Naive B cell (primary cell): Measurements from ENCODE around the gene CKAP5. TPM values are rescaled to one million over a fixed set of nuclear protein-coding genes. Genes with fewer than 3 reads are reported as not detected.

Experiments used
- ATAC-seq, 2 donors: fragments of 150-1000 bp; cut with Tn5 transposase; 2 replicates each; pipeline ENCODE4 v1.10.0; 2021; ENCODE audit warnings: low read depth in 2 of 2, mild to moderate bottlenecking in 2 of 2, moderate library complexity in 2 of 2
- DNase-seq: peaks from one replicate; pipeline ENCODE4 v3.0.0; 2022
- H3K27ac Mint-ChIP-seq, 6 donors: one replicate each; pipeline ENCODE4 v1.8.0; 2020 to 2022; ENCODE audit warnings: mild to moderate bottlenecking in 6 of 6, mixed read lengths in 6 of 6, moderate library complexity in 5 of 6, inconsistent platforms in 2 of 6
- H3K27me3 Mint-ChIP-seq, 3 donors: one replicate each; pipeline ENCODE4 v1.8.0; 2021 to 2022; ENCODE audit warnings: mixed read lengths in 3 of 3, mild to moderate bottlenecking in 1 of 3
- H3K36me3 Mint-ChIP-seq, 2 donors: one replicate each; pipeline ENCODE4 v1.8.0; 2020 to 2022; ENCODE audit warnings: mixed read lengths in 2 of 2, inconsistent platforms in 1 of 2, mild to moderate bottlenecking in 1 of 2
- H3K4me1 Mint-ChIP-seq, 3 donors: one replicate each; pipeline ENCODE4 v1.8.0; 2020 to 2022; ENCODE audit warnings: mixed read lengths in 3 of 3, inconsistent platforms in 1 of 3, mild to moderate bottlenecking in 1 of 3, moderate library complexity in 1 of 3
- H3K4me3 Mint-ChIP-seq, 8 donors: one replicate each; pipeline ENCODE4 v1.8.0; 2020 to 2022; ENCODE audit warnings: mild to moderate bottlenecking in 8 of 8, mixed read lengths in 8 of 8, moderate library complexity in 8 of 8, inconsistent platforms in 2 of 8
- H3K9me3 Mint-ChIP-seq, 7 donors: one replicate each; pipeline ENCODE4 v1.8.0; 2020 to 2022; ENCODE audit warnings: mixed read lengths in 7 of 7, mild to moderate bottlenecking in 5 of 7, inconsistent platforms in 2 of 7, moderate library complexity in 1 of 7
- polyA plus RNA-seq, 6 donors: library from polyadenylated mRNA; unstranded; fragments of 300-500 nt; fragmentation: Illumina TruSeq; gene quantifications; one replicate each; pipeline ENCODE4 v1.2.3, GENCODE V29; 2021; ENCODE audit warnings: low read depth in 6 of 6

Gene CKAP5
- polyA plus RNA-seq, 6 donors from 2014 or later = 6.7 to 16.0 (median 9.8) TPM; not detected in 1

DNA sequence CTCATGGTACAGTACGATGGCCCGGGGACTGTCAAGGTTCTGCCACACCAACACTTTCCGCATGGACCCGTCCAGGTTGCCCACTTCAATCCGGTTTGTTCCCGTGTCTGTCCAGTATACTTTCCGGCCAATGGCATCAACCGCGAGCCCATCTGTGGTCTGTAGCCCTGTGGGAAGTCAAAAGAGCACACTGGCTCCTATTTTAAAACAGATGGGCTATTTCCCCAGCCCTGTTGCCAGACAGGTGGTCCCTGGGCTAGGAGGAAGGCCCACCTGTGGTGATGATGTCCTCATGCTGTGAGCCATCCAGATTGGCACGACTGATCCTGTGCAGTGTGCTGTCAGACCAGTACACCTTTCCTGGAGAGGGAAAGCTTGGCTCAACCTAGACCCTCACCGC lies 30.4 kb upstream of the CKAP5 start:
- H3K4me1 Mint-ChIP-seq = peaks cover 0 to 4% (median 0%) of the 10 kb centered on the region in 3 donors
- no peaks in the 10 kb centered on the region for H3K9me3 Mint-ChIP-seq
- H3K27me3 Mint-ChIP-seq = peaks cover 0 to 8% (median 0%) of the 10 kb centered on the region in 3 donors
- no peak for DNase-seq
- H3K4me3 Mint-ChIP-seq = no peak overlapping the region
- H3K36me3 Mint-ChIP-seq = no peaks in the 10 kb centered on the region
- no peak for ATAC-seq
- H3K27ac Mint-ChIP-seq = no peak overlapping the region

DNA sequence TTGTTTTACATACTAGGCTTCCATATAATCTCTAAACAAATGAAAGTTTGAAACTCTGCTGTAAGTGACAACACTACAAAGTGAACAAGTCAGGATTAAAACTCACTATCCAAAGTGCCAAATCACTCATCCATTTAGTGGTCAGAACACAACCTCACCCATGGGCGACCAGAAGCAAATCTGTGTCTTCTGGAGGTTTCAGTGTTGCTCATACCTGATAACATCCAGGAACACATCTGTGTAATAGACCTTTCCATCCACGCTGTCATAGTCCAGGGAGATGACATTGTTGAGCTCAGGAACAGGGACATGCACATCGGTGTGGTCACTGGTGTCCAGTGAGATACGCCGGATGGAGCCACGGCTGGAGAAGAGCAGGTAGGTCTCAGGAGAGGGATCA lies 28.5 kb upstream of the CKAP5 start:
- H3K36me3 Mint-ChIP-seq = no peaks in the 10 kb centered on the region
- H3K27ac Mint-ChIP-seq = peak overlapping the region in 1 of 6 donors; percentile 70
- no peak for ATAC-seq
- no peak overlapping the region for H3K4me3 Mint-ChIP-seq
- no peaks in the 10 kb centered on the region for H3K9me3 Mint-ChIP-seq
- peaks cover 0 to 8% (median 0%) of the 10 kb centered on the region in 3 donors for H3K27me3 Mint-ChIP-seq
- H3K4me1 Mint-ChIP-seq = peaks cover 0 to 4% (median 0%) of the 10 kb centered on the region in 3 donors
- DNase-seq = no peak

GRCh38 chr11:46868912-46869311 lies 22.8 kb upstream of the CKAP5 start:
- H3K36me3 Mint-ChIP-seq = no peaks in the 10 kb centered on the region
- H3K27me3 Mint-ChIP-seq = peaks cover 0 to 6% (median 0%) of the 10 kb centered on the region in 3 donors
- H3K4me1 Mint-ChIP-seq = peaks cover 0 to 4% (median 0%) of the 10 kb centered on the region in 3 donors
- H3K27ac Mint-ChIP-seq = no peak overlapping the region
- H3K9me3 Mint-ChIP-seq = no peaks in the 10 kb centered on the region
- ATAC-seq = no peak
- H3K4me3 Mint-ChIP-seq = no peak overlapping the region
- DNase-seq = no peak

DNA sequence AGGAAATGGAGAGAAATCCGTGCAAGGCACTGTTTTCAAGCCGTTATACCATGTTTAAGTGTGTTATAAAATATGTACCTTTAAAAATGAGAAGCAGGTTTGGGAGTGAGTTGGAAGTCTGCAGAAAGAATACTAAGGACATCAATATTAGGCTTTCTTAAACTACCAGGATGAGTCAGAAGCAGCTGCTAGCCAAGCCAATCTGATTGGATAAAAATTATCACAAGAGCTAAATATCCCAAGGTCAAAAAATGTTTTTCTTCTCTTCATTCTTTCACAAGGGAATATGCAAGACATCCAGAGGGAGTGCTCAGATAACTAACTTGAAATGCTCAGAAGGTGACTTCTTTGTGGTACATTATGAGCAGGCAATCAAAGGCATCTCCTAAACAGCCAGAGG lies 19.3 kb upstream of the CKAP5 start:
- ATAC-seq (no peak), DNase-seq (no peak)
- Mint-ChIP-seq H3K36me3 (no peaks in the 10 kb centered on the region), H3K27ac (no peak overlapping the region), H3K27me3 (peaks cover 0 to 10% (median 0%) of the 10 kb centered on the region in 3 donors), H3K4me3 (no peak overlapping the region), H3K9me3 (peaks cover 0 to 4% (median 0%) of the 10 kb centered on the region in 7 donors), H3K4me1 (no peaks in the 10 kb centered on the region)

GRCh38 chr11:46860218-46860617 lies 14.1 kb upstream of the CKAP5 start:
- ATAC-seq (no peak), DNase-seq (no peak)
- H3K4me1 Mint-ChIP-seq = no peaks in the 10 kb centered on the region
- H3K27ac Mint-ChIP-seq = peak overlapping the region in 1 of 6 donors; percentile 65
- H3K36me3 Mint-ChIP-seq = no peaks in the 10 kb centered on the region
- peaks cover 0 to 4% (median 0%) of the 10 kb centered on the region in 7 donors for H3K9me3 Mint-ChIP-seq
- H3K27me3 Mint-ChIP-seq = peaks cover 0 to 4% (median 0%) of the 10 kb centered on the region in 3 donors
- peak overlapping the region in 1 of 8 donors; percentile 49 for H3K4me3 Mint-ChIP-seq

GRCh38 chr11:46858920-46859546 lies 13.0 kb upstream of the CKAP5 start:
- Mint-ChIP-seq H3K4me3 (no peak overlapping the region), H3K27ac (peak overlapping the region in 1 of 6 donors; percentile 47), H3K9me3 (peaks cover 0 to 4% (median 0%) of the 10 kb centered on the region in 7 donors), H3K27me3 (peaks cover 0 to 4% (median 0%) of the 10 kb centered on the region in 3 donors), H3K4me1 (no peaks in the 10 kb centered on the region), H3K36me3 (no peaks in the 10 kb centered on the region)
- ATAC-seq = no peak
- DNase-seq = no peak

- Mint-ChIP-seq H3K27me3 (no peaks in the 10 kb centered on the region), H3K9me3 (peaks cover 0 to under 1% (median 0%) of the 10 kb centered on the region in 7 donors), H3K36me3 (no peaks in the 10 kb centered on the region), H3K4me3 (peak overlapping the region in 1 of 8 donors; percentile 21), H3K4me1 (no peaks in the 10 kb centered on the region), H3K27ac (no peak overlapping the region)
- ATAC-seq = no peak
- DNase-seq = no peak
Measured at GRCh38 chr11:46857666-46858065, 11.6 kb upstream of the CKAP5 start.

- no peak overlapping the region for H3K27ac Mint-ChIP-seq
- DNase-seq (no peak), ATAC-seq (no peak)
- H3K36me3 Mint-ChIP-seq = no peaks in the 10 kb centered on the region
- no peaks in the 10 kb centered on the region for H3K4me1 Mint-ChIP-seq
- no peak overlapping the region for H3K4me3 Mint-ChIP-seq
- H3K9me3 Mint-ChIP-seq = no peaks in the 10 kb centered on the region
- H3K27me3 Mint-ChIP-seq = no peaks in the 10 kb centered on the region
Measured at GRCh38 chr11:46856605-46857343, 10.7 kb upstream of the CKAP5 start.

DNA sequence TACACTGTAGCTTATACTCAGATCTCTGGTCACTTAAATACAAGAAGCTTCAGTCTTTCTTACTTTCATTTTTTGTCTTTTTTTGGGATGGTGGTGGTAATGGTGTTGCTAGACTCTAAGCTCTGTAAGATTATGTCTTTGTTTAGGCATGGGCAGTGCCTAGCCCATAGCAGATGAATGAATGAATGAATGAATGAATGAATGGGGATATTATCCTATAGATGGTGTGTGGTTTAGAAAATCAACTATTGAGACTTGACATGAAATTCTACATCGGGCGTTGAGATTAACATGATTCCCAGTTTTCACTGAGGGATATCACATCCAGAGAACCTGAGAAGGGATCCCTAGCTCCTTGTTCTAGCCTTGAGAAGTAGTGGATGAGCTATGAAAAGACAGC lies 9.8 kb upstream of the CKAP5 start:
- H3K4me3 Mint-ChIP-seq = no peak overlapping the region
- DNase-seq = no peak
- no peak for ATAC-seq
- H3K4me1 Mint-ChIP-seq = no peaks in the 10 kb centered on the region
- H3K27me3 Mint-ChIP-seq = no peaks in the 10 kb centered on the region
- H3K36me3 Mint-ChIP-seq = no peaks in the 10 kb centered on the region
- H3K9me3 Mint-ChIP-seq = no peaks in the 10 kb centered on the region
- H3K27ac Mint-ChIP-seq = no peak overlapping the region

GRCh38 chr11:46855167-46855566 lies 9.1 kb upstream of the CKAP5 start:
- no peak for ATAC-seq
- H3K9me3 Mint-ChIP-seq = no peaks in the 10 kb centered on the region
- H3K36me3 Mint-ChIP-seq = no peaks in the 10 kb centered on the region
- no peak overlapping the region for H3K27ac Mint-ChIP-seq
- no peak for DNase-seq
- H3K4me3 Mint-ChIP-seq = no peak overlapping the region
- no peaks in the 10 kb centered on the region for H3K4me1 Mint-ChIP-seq
- no peaks in the 10 kb centered on the region for H3K27me3 Mint-ChIP-seq

- no peaks in the 10 kb centered on the region for H3K9me3 Mint-ChIP-seq
Measured at GRCh38 chr11:46850829-46851380, 4.8 kb upstream of the CKAP5 start.

GRCh38 chr11:46849631-46850030 lies 3.6 kb upstream of the CKAP5 start:
- Mint-ChIP-seq H3K4me1 (peaks cover 9 to 20% (median 16%) of the 10 kb centered on the region in 3 donors), H3K4me3 (peak overlapping the region in 1 of 8 donors; percentile 4)

More at GRCh38 chr11:46850829-46851380, 4.8 kb upstream of the CKAP5 start:
- no peak for DNase-seq
- Mint-ChIP-seq H3K4me1 (peaks cover 4 to 9% (median 6%) of the 10 kb centered on the region in 3 donors), H3K36me3 (no peaks in the 10 kb centered on the region), H3K27me3 (no peaks in the 10 kb centered on the region), H3K27ac (no peak overlapping the region), H3K4me3 (no peak overlapping the region)
- no peak for ATAC-seq

DNA sequence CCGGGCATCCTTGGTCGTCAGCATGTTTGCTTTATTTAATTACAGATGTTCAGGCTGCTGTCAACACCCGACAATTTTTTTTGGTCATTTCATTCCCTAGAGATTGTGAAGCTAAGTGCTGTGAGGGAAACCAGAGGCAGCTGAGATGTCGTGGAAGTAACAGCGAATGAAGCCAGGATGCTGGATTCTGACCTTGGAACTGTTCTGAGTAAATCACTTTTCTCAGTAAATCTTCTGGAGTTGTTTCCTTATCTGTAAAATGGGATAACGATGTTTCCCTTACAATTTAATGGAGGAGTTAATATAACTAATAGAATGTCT lies 390 bp upstream of the CKAP5 start:
- H3K27me3 Mint-ChIP-seq = no peaks in the 10 kb centered on the region
- H3K4me3 Mint-ChIP-seq = peak overlapping the region; percentile 93 to 99 (median 98)
- H3K9me3 Mint-ChIP-seq = no peaks in the 10 kb centered on the region
- DNase-seq (no peak), ATAC-seq (no peak)
- peaks cover 14 to 37% (median 34%) of the 10 kb centered on the region in 3 donors for H3K4me1 Mint-ChIP-seq
- H3K36me3 Mint-ChIP-seq = no peaks in the 10 kb centered on the region
- H3K27ac Mint-ChIP-seq = peak overlapping the region in 5 of 6 donors; percentile 91 to 98 (median 96)

More at GRCh38 chr11:46849631-46850030, 3.6 kb upstream of the CKAP5 start:
- Mint-ChIP-seq H3K9me3 (no peaks in the 10 kb centered on the region), H3K36me3 (no peaks in the 10 kb centered on the region), H3K27ac (no peak overlapping the region), H3K27me3 (no peaks in the 10 kb centered on the region)
- no peak for DNase-seq
- no peak for ATAC-seq

DNA sequence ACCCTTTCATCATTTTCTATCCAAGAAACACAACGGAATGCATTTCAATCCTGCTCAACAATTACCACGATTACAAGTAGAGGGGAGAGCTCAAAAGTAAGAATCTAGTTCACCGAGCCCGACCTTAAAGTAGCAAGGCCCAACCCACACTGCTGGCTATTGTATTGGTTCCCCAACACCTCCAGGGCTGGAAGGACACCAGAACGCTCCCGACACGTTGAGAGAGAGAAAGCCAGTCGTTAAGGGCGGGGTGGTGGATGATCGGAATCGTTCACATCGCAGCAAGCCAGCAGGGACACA lies 690 bp downstream of the CKAP5 start:
- H3K36me3 Mint-ChIP-seq = no peaks in the 10 kb centered on the region
- no peak for DNase-seq
- H3K27me3 Mint-ChIP-seq = no peaks in the 10 kb centered on the region
- H3K27ac Mint-ChIP-seq = peak overlapping the region; percentile 49 to 93 (median 84)
- H3K4me3 Mint-ChIP-seq = peak overlapping the region; percentile 89 to 98 (median 94)
- no peaks in the 10 kb centered on the region for H3K9me3 Mint-ChIP-seq
- peaks cover 14 to 42% (median 34%) of the 10 kb centered on the region in 3 donors for H3K4me1 Mint-ChIP-seq
- ATAC-seq = peak; percentile 20 to 22
